Measurements from ENCODE around the gene GRK5. TPM values are rescaled to one million over a fixed set of nuclear protein-coding genes. Genes with fewer than 3 reads are reported as not detected.

The GRK5 gene
- polyA plus RNA-seq, 12 donors, result 12.2 to 25.1 (median 21.3) TPM; not detected in 1

DNA sequence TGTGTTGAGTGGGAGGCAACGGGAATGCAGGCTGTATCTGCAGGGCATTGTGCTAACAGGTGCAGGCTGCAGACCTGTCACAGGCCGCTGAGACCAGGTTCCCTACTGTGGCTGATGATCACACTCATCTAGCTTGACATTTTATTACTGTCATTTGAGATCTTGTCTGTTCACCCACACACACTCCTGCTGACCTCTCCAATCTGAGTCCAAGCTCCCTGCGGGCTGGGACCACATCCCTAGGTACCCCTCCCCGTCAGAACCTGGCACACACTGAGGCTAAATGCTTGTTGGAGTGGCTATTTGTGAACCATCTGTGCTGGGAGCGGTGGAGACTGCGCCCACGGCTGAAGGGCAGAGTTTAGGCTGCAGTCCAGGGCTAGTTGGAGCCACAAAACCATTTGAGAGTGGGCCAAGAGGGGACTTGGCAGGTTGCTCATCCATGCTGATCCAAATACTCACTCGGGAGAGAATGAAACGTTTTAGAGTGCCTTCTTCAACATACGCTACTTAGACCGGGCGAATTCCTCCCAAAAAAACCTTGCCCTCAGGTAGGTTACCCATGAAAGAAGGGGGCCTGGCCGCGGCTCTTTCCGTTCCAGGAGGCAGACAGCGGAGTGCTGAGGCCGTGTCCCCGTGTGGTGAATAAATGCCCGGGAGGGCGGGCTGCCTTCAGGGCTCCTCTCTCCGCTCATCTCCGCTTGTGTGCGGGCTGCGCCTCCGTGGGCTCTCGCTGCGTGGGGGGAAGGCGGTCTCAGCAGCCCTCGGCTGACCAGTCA lies 170.8 kb downstream of the GRK5 start:
- no peak for DNase-seq

DNA sequence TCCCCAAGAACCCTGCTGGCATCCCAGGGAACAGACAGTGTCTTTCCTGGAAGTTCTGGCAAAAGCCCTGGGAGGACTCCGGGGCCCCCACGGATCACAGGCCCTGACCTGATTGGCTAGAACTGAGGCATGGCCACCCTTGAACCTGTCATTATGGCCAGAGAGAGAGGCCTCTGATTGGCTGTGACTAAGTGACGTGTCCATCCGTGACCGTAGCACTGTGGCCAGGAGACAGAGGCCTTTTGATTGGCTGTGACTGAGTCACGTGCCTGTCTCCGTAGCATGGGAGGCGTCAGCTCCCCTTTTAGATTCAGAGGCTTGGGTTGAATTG lies 171.3 kb downstream of the GRK5 start:
- DNase-seq, result no peak

- no peak for DNase-seq
These were observed 172.2 kb downstream of the GRK5 start for GRCh38 chr10:119379466-119380071.

- DNase-seq, result no peak
These were observed 175.9 kb downstream of the GRK5 start for GRCh38 chr10:119383174-119383856.

DNA sequence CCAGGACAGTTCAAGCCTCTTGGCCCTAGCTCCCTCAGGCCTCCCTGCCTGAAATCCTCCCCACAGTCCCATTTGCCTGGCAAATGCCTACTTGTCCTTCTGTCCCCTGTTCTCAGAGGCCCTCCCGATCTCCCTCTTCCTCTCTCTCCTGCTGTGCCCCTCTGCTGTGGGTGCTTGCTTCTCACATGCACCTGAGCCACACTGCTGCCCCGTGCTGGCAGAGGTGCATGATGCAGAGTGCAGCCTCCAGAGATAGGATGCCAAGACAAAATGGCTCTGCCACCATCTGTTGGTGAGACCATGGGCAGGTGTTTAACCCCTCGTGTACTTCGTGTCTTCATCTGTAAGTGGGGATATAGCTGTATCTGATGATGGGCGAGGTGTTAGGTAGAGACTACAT lies 176.8 kb downstream of the GRK5 start:
- DNase-seq, result no peak

- DNase-seq, result no peak
These were observed 179.3 kb downstream of the GRK5 start for GRCh38 chr10:119386666-119387065.

GRCh38 chr10:119388849-119389345 lies 181.5 kb downstream of the GRK5 start:
- DNase-seq, result no peak

- peak; percentile 76 for DNase-seq
These were observed 184.3 kb downstream of the GRK5 start for GRCh38 chr10:119391440-119392251.

DNA sequence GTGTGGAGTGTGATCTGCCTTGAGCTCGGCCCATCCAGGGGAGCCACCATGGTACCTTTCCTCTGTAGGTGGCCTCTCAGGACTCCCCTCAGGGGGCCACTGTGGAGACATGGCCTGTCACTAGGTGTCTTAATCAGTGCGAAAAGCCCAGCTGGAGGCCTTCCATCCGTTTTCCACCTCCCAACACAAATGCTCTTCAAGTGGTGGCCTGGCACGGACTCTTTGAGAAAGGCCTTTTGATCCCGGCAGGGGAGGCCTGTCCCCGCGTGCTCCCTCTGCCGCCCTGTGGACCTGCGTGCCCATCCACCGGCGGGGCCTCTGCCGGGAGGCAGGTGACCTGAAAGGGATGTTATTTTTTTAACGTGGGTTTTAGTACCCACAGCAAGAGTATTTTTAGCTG lies 185.6 kb downstream of the GRK5 start:
- DNase-seq, result no peak

DNA sequence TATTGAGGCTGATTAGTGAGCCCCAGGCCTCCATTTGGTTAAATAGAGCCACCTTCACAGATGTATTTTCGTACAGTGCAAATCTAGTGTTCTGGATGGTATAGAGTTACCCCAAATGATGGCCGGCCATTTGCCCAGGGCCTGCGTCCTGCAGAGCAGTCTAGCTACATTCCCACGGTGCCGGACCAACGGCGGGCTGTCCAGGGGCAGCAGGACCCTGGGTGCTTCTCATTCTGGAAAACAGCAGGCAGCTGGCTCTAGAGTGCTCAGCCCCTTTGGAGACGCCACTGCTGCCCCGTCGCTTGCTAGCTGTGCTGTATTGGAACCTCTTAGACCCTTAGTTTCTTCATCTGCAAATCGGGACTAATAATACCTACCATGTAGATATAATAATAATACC lies 186.1 kb downstream of the GRK5 start:
- DNase-seq, result no peak

GRCh38 chr10:119393845-119394244 lies 186.5 kb downstream of the GRK5 start:
- no peak for DNase-seq

DNA sequence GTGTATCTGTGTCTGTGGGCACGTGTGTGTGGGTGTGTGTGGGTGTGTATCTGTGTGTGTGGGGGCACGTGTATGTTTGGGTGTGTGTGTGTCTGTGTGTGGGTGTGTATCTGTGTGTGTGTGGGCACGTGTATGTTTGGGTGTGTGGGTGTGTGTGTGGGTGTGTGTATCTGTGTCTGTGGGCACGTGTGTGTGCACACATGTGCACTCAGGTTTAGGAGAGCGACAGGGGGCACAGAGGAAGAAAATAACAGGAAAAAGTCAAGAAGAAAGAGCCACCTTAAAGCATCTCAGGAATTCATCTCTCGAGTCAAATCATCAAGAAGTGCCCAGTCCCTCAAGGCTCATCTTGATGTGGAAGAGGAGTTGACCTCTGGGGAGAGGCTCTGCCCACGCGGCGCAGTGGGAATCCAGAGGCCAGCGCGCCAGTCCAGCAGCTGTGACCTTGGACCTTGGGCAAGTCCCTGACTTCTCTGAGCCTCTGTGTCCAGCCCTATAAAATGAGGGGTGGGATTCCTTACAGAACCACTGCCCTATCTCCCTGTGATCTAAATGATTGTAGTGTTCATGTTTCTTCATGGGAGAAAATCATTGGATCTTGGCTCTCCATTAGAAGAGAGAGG lies 187.4 kb downstream of the GRK5 start:
- DNase-seq, result no peak

DNA sequence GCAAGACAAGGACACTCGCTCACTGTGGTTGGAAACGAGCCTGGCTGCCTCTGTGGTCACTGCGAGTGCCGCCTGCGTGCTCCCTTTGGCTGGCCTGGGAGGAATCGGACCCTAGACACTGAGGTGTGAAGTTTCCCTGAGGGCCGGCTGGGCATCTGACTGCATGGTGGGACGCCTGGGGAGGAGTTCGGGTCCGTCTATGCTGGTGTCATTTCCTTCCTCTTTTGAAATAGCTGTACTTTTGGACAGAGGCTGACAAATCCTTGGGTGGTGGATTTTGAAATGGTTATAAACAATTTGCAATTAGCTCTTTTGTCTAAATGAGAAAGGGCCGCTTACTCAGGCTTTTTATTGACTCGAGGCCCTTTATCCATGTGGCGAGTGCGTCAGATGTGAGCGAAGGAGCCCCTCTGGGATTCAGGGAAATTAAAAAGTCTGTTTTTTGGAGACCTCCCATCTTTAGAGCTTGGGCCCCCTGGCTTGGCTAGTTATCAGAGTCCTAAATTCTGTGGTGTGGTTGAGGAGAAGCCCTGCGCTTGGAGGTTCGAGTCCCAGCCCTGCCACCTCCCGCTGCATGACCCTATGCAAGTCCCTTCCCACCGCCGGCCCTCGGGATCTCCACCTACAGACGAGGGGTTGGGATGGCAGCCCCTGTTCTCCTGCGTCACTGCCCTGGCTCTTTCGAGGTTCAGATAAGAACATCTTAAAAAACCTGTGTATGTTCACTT lies 188.1 kb downstream of the GRK5 start:
- no peak for DNase-seq

DNA sequence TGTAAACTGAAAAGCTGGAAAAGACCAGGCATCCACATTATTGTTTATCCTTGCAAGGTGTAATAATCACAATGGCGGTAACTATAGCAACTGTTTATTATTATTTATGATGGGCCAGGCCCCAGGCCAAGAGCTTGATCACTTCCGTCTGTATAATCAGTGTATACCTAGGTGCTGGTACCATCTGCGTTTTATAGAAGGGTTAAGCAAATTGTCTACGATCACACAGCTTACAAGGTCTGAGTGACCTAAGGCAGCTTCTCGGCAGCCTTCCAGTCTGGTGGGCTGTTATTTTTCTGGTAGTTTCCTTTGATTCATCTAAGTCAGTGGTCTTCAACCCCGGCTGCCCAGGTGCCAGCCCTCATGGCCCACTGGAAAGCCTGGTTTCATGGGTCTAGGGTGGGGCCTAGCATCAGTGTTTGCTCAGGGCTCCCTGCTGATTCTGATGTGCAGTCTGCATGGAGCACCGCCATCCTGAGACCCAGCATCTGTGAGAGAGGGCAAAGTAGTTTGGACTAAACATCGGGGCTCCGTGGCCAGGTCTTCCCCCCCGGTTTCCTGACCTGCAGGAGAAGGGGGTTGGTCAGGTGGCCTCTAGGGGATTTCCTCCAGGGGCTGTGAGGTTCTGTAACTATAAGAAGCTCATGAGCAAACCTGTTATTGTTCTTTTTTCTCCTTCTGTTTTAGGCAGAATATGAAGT lies 188.8 kb downstream of the GRK5 start:
- DNase-seq, result no peak

DNA sequence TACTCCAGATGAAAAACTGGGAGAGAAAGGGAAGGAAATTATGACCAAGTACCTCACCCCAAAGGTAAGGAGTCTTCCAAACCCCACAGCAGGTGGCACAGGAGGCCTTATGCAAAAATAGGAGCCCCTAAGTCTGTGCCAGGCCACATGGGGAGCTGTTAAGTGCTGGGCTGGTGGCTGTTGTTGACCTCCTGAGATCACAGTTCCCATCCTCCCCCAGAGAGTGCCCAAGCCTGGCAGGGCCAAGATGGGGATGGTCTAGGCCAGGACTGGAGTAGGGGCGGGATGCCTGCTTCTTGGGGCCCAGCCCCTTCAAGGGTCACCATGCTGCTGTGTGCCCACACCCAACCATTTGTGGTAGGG lies 189.3 kb downstream of the GRK5 start:
- no peak for DNase-seq

DNA sequence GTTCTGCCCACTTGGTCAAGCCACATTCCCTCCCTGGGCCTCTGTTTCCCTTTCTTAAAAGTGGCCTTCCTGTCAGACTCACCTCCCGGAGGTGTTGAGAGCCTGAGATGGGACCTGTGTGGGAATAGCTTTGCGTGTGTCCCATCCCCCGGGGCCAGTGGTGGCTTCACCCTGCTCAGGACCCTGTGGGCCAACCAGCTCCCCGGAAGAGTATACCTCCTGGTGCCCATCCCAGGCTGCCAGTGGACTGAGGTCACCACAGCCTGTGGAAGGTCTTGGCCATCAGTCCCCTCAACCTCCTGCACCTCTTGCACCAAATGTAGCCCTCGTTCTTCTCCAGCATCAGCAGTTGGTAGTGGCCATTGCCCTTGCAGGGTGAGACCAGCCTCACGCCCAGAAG lies 190.0 kb downstream of the GRK5 start:
- no peak for DNase-seq

DNA sequence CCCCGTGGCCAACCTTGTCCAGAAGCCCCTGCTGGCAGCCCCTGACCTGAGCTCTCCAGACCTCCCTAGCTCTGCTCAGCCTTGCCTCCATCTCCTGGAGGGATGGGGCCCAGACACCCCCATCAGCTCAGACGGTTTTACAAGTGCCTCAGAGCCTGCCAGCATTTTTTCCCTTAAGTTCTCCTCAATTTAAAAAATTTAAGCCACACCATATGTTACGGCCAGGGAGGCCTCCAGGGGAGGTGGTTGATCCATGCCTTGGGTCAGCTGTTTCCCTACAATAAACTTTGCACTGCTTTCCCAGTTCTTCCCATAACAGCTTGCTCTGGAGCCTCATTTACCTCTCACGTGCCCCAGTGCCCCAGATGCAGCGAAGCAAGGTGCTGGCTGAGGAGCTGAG lies 191.6 kb downstream of the GRK5 start:
- DNase-seq, result no peak

DNA sequence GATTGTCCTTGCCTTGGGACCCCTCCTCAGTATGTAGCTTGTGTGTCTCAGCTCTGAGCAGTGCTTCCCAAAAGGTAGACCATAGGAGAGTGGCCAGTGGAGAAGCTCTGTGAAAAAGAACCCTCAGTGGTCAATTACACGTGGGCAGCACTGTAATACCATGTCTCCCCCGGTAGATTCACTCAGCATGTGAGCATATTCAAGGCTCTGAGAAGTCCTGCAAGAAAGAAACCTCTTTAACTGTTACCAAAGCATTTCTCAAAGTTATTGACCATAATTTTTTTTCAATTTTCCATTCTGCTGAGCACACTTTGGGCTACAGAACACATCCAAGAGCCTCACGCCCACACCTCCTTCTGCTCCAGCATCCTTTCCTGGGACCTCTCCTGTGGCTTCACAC lies 192.1 kb downstream of the GRK5 start:
- no peak for DNase-seq

DNA sequence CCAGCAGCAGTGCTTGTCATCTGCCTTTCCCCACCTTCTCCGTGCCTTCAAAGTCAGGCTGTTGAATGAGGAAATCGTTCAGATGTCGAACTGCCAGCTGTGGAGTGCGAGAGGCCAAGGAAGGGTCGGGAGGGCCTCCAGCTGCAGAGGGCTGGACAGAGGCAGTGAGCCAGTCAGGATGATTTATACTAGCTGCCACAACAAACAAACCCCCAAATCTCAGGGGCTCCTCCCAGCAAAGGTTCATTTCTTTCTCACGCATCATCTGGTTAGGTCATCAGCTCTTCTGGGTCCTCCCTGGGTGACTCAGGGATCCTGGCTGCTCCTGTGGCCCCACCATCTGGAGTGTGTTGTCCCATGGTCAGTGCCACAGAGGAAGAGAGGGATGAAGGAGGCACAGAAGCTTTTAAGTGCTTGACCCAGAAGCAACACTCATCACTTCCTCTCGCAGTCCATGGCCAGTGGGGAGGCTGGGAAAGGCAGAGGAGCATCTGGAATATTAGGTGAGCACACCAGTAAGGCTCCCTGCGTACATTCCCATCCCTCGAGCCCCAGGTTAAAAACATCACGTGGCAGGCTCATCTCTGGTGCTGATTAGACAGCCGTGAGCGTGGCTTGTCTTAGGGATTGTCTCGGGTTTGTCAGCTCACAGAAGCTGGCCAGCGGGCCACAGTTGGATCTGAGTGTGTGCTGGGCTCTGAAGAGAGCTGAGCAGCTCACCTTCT lies 194.5 kb downstream of the GRK5 start:
- peak; percentile 81 for DNase-seq

DNA sequence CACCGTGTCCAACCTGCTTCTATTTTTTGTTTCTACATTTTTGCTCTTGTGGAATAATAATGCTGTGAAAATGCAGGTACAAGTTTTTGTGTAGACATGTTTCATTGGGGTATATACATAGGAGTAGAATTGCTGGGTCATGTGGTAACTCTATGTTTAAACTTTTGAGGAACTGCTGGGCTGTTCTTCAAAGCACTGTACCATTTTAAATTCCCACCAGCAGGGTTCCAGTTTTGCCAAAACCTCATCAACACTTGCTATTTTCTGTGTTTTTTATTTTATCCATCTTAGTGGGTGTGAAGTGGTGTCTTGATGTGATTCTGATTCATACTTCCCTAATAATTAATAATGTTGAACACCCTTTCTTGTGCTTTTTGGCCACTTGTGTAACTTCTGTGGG lies 196.6 kb downstream of the GRK5 start:
- DNase-seq, result no peak

All from muscle of arm (tissue), 12 donors.